ENCODE measurements around the gene FAF2. TPM values are rescaled to one million over a fixed set of nuclear protein-coding genes. Genes with fewer than 3 reads are reported as not detected.

The FAF2 gene
- total RNA-seq, 1 experiment from 2014 or later = 40.8 TPM

DNA sequence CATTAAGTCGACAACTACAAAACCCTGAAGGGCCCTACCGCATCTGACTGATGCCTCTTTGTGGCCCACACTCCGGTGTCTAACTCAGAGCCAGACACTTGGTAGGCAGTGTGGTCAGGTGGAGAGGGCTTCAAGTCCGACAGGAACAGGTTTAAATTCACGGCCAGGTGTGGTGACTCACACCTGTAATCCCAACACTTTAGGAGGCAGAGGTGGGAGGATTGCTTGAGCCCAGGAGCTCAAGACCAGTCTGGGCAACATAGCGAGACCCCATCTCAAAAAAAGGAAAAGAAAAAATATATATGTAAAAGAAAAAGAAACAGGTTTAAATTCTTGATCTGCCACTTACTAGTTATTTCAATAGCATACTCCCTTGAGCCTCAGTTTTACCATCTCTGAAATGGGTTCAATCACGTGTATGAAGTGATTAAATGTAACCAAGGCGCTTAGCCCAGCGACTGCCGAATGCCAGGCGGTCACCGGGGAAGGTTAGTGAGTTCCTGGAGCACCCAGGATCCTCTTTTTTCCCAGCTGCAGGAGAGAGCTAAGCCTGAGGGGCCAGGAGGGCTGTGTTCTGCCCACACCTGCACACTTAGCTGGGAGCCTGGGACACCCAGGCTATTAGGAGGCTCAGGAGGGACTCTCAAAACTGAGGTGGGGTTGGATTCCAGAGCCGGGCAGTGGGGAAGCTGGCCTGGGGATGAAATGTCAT lies 32.8 kb upstream of the FAF2 start:
- no peak for DNase-seq (ENCODE audit: low read depth, low spot score)
- in situ Hi-C loops (cut with HindIII; ENCODE audit: low pct_unique_long_range_greater_than_20kb, low sequenced_read_pairs) = no loop called here

DNA sequence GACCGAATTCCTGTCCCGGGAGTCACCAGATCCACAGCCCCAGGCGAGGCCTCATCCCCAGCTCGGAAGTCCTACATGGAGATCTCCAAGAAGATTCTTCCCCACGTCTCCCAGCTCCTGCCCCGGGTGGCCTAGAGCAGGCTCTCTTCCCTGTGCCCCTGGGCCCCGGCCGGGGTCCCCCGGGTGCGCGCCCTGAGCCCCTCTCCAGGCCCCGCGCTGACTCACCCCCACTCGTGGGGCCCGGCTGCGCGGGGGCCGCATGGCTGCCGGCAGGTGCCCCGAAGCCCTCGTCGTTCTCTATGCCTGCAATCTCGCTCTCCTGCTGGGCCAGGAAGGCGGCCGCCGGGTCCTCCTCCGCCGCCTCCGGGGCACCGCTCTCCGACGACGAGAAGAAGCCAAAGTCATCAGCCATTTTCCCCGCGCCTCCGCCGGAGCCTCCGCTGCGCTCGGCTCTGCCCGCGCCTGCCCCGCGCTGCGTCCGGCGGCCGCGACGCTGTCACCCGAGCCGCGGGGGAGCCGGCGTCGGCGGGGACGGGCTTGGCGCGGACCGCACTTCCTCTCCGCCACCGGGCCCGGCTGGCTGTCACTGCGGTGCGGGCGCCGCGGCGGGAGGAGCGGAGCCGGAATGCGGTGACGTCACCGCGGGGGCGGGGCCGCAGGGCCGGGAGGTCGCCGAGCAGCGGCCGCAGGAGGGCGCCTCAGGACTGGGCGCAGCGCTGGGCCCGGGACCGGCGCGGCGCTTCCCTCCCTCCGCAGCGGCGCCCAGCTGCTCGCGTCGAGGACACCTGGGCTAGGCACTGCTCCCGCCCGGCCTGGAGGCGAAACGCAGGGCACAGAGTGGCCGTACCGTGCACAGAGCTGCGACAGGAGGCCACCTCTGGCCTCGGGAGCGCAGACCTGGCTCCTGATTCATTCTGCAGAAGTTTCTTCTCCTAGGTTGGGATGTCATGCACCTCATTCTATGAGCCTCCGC lies 31.9 kb upstream of the FAF2 start, which contains the start of gene CLTB:
Gene CLTB (minus strand): TSS at position 588 of the 973 bp plus-strand sequence. CDS start 176 bp downstream, at position 412.
- in situ Hi-C loops (cut with HindIII; ENCODE audit: low pct_unique_long_range_greater_than_20kb, low sequenced_read_pairs) = no loop called here
- DNase-seq (ENCODE audit: low read depth, low spot score) = peak; percentile 66

DNA sequence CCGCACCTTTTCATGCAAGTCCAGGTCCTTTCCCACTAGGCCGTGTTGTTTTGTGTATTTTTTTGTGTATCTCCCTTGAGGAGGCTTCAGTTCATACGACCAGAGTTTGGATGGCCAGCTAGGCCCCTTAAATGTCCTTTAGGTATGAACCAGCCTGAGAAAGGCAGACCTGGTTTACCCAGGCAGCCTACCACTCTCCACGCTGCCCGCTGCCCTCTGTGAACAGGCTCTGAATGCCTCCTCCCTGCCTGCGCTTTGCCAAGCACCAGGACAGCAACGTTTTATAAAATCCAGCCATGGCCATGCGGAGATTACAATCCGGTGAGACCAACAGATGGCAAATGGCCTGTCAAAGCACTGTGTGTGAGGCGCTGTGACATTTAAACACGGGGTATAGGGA lies 31.2 kb upstream of the FAF2 start:
- in situ Hi-C loops (cut with HindIII; ENCODE audit: low pct_unique_long_range_greater_than_20kb, low sequenced_read_pairs) = no loop called here
- DNase-seq (ENCODE audit: low read depth, low spot score) = no peak

DNA sequence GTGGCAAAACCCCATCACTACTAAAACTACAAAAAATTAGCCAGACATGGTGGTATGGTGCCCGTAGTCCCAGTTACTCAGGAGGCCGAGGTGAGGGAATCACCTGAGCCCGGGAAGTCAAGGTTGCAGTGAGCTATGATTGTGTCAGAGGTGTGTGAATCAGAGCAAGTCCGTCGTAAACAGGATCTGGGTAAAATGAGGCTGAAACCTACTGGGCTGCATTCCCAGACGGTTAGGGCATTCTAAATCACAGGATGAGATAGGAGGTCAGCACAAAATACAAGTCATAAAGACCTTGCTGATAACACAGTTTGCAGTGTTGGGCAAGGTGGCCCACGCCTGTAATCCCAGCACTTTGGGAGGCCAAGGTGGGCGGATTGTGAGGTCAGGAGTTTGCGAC lies 29.9 kb upstream of the FAF2 start:
- DNase-seq (ENCODE audit: low read depth, low spot score) = no peak
- in situ Hi-C loops (cut with HindIII; ENCODE audit: low pct_unique_long_range_greater_than_20kb, low sequenced_read_pairs) = no loop called here

DNA sequence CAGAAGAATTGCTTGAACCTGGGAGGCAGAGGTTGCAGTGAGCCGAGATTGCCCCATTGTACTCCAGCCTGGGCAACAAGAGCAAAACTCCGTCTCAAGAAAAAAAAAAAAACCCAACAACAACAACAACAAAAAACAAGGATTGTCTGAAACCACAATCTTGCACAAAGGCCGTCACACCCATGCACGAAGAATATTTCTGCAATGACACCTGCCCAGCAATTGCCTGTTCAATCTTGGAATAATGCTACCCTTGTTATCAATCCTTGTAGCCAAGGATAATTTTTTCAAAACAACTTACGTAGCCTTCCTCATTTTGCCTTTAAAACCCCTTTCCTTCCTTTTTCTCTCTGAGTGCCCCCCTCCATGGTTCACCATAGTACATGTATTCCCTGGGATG lies 28.1 kb upstream of the FAF2 start:
- DNase-seq (ENCODE audit: low read depth, low spot score) = no peak
- in situ Hi-C loops (cut with HindIII; ENCODE audit: low pct_unique_long_range_greater_than_20kb, low sequenced_read_pairs) = no loop called here

DNA sequence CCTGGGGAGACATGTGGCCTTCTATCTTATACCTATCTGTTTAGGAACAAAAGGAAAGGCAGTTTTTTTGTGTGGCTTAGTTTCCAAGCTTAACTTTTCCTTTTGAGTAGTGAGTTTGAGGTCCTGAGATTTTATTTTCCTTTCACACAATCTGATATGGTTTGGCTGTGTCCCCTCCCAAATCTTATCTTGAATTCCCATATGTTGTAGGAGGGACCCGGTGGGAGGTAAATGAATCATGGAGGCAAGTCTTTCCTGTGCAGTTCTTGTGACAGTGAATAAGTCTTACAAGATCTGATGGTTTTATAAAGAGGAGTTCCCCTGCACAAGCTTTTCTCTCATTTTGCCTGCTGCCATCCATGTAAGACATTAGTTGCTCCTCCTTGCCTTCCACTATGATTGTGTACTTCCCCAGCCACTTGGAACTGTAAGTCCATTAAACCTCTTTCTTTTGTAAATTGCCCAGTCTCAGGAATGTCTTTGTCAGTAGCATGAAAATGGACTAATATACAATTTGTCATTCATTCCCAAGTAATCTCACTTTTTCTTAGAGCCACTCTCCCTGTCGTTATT lies 27.1 kb upstream of the FAF2 start:
- in situ Hi-C loops (cut with HindIII; ENCODE audit: low pct_unique_long_range_greater_than_20kb, low sequenced_read_pairs) = no loop called here
- no peak for DNase-seq (ENCODE audit: low read depth, low spot score)

DNA sequence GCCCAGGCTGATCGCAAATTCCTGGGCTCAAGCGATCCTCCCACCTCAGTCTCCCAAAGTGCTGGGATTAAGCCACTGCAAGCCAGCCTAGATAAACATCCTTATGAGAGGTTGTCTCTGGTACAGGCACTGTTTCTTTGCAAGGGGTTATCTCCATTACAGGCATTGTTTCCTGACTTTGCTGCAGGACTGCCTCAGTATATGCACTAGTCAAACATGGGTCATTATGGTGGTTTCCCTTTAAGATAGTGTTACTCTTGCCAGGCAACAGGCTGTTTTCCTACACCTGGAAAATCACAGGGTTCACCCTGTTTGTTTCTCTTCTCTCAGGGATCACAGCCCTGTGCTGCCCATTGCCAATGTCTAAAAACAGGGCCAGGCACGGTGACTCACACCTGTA lies 24.0 kb upstream of the FAF2 start:
- in situ Hi-C loops (cut with HindIII; ENCODE audit: low pct_unique_long_range_greater_than_20kb, low sequenced_read_pairs) = no loop called here
- no peak for DNase-seq (ENCODE audit: low read depth, low spot score)

DNA sequence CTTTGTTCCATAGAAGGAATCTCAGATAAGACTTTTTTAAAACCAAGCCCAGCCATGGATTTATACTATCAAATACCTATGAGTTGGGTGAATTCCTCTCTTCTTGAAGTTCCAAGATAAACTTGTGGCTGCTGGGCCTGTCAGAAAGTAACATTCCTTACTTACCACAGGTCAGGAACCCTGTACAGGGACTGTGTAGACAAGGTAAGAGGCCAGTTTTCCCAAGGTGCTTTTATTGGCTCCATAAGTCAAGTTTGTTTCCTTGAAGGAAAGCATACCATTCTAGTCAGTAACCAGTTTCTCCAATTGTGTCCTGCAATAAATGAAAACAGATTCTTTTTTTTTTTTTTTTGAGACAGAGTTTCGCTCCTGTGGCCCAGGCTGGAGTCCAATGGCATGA lies 23.0 kb upstream of the FAF2 start:
- DNase-seq (ENCODE audit: low read depth, low spot score) = no peak
- in situ Hi-C loops (cut with HindIII; ENCODE audit: low pct_unique_long_range_greater_than_20kb, low sequenced_read_pairs) = no loop called here

DNA sequence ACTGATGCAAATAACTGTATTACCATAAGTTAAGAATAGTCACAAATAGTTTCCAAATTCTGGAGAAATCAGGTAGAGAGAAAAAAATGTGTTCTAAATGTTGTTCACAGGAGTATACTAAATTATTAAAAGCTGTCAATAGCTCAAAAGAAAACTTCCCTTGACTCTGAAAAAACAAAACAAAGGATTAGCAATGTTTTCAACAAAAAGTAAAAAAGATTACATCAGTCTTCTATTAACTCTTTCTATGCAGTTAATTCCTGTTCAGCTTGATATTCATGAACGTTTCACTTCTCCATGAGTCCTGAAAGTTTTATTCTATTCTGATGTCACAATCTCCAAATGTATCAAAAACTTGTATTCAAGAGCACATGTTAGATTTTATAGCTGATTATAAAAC lies 22.4 kb upstream of the FAF2 start:
- in situ Hi-C loops (cut with HindIII; ENCODE audit: low pct_unique_long_range_greater_than_20kb, low sequenced_read_pairs) = no loop called here
- DNase-seq (ENCODE audit: low read depth, low spot score) = no peak

DNA sequence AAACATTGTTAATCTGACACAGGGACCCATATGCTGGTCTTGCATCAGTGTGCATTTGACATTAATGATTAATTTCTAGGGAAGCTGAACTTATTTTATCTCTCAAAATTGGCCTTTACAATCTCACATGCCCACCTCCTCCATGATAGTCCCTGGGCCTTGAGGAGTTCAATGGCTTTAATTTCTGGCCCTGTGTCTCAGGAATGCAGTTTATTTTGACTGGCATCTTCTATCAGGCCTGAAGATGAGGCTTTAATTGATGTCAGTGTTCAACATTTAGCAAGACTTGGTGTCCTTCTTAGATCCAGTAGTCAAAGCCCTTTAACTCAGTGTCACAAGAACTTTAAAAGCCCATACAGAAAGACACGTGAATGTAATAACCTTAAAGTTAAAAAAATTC lies 21.3 kb upstream of the FAF2 start:
- in situ Hi-C loops (cut with HindIII; ENCODE audit: low pct_unique_long_range_greater_than_20kb, low sequenced_read_pairs) = no loop called here
- DNase-seq (ENCODE audit: low read depth, low spot score) = no peak

DNA sequence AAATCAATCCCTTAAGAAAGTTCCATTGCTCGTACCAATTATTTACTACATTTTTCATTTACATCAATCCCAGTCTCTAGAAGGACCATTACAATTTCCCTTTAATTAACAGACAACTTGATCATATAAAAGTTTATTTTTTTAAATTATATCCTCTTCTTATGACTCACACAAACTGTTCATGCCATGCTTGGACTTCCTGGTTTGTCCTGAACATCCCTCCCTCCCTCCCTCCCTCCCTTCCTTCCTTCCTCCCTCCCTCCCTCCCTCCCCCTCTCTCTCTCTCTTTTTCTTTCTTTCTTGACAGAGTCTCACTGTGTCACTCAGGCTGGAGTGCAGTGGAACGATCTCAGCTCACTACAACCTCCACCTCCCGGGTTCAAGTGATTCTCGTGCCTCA lies 20.2 kb upstream of the FAF2 start:
- no peak for DNase-seq (ENCODE audit: low read depth, low spot score)
- in situ Hi-C loops (cut with HindIII; ENCODE audit: low pct_unique_long_range_greater_than_20kb, low sequenced_read_pairs) = no loop called here

DNA sequence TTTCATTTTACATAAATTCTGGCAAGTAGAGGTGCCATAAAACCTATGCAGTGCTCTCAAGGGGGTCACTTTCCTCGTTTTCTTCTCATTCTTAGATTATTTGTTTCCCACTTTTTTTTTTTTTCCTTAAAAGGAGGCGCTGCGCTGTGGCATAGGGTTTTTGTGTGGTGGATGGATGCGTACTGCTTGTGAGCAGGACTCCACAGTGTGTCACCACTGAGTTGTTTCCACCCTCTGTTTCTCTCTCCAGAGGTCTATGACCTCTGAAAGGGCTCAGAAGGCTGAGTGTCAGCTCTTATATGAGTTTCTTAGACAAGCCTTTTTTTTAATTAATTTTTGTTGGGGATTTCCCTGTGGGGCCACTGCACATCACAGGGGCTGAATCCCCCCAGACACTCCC lies 18.2 kb upstream of the FAF2 start:
- in situ Hi-C loops (cut with HindIII; ENCODE audit: low pct_unique_long_range_greater_than_20kb, low sequenced_read_pairs) = no loop called here
- peak; percentile 32 for DNase-seq (ENCODE audit: low read depth, low spot score)

DNA sequence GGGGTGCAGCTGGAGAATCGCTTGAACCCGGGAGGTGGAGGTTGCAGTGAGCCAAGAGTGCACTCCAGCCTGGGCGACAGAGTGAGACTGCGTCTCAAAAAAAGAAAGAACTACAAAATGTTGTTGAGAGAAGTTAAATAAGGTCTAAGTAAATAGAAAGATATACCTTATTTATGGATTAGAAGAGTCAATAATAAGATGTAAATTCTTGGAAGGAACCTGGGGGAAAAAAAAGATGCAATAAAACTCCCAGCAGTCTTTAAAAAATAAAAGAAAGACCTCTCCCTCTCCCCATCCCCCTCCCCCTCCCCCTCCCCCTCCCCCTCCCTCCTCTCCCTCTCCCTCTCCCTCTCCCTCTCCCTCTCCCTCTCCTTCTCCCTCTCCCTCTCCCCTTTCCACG lies 15.5 kb upstream of the FAF2 start:
- in situ Hi-C loops (cut with HindIII; ENCODE audit: low pct_unique_long_range_greater_than_20kb, low sequenced_read_pairs) = no loop called here
- DNase-seq (ENCODE audit: low read depth, low spot score) = no peak

DNA sequence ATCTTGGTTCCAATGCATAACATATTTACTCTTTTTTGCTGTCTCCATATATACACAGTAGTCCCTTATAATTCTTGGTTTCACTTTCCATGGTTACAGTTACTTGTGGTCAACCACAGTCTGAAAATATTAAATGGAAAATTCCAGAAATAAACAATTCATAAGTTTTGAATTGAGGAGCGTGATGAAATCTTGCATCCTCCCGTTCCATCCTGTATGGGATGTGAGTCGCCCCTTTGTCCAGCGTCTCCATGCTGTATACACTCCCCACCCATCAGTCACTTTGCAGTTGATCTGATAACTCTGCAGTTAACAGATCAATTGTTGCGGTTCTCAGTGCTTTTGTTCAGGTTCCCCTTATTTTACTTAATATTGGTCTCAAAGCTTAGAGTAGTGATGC lies 11.5 kb upstream of the FAF2 start:
- peak; percentile 37 for DNase-seq (ENCODE audit: low read depth, low spot score)
- in situ Hi-C loops (cut with HindIII; ENCODE audit: low pct_unique_long_range_greater_than_20kb, low sequenced_read_pairs) = no loop called here

DNA sequence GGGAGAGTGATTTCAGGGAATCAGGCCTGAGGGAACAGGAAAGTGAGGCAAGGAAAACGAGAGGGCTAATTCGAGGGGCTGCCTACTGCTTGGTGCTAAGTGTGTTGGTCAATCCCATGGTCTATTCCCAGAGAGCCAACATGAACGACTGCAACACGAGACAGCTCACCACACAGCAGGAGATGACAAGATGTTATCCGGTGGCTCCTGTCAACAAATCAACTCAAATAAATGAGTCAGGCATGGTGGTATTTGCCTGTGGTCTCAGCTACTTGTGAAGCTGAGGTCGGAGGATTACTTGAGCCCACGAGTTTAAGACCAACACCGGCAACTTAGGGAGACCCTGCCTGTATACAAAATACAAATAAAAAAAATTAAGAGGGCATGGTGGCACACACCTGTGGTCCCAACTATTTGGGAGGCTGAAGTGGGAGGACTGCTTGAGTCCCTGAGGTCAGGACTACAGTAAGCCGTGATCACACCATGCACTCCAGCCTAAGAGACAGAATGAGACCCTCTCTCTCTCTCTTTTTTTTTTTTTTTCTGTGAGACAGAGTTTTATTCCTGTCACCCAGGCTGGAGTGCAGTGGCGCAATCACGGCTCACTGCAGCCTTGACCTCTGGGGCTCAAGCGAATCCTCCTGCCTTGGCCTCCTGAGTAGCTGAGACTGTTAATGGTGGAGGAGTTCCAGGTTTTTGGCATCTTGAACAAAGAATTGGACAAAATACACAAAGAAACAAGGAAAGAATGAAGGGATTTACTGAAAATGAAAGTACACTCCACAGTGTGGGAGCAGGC lies 9.0 kb upstream of the FAF2 start:
- in situ Hi-C loops (cut with HindIII; ENCODE audit: low pct_unique_long_range_greater_than_20kb, low sequenced_read_pairs) = no loop called here
- no peak for DNase-seq (ENCODE audit: low read depth, low spot score)

DNA sequence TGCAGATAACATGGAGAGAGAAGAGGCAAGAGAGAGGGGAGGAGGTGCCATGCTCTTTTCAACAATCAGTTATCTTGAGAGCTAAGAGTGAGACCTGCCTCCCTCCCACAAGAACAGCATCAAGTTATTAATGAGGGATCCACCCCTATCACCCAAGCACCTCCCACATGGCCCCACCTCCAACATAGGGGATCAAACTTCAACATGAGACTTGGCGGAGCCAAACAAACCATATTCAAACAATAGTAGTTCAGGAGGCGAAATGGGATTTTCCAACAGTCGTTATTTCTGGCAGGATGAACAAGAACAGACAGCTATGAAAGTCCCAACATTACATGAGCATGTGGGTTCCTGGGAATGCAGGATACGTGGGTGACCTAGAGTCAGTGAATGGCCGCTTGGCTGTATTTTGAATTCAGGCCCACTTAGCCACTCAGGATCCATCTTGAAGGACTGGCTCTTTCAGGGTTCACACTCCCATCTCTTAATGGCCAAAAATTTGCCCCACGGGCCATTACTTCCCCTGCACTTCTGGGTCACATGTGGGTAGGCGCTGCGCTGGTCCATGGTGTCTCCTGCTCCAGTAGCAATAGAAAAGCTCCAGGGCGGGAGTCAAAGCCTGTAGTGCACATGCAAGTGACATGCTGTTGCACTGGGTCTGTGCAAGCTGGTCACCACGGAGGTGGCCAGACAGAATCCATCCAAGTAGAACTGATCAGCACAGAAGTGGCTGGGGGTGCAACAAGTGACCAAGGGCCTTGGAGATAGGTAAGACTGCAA lies 7.1 kb upstream of the FAF2 start:
- in situ Hi-C loops (cut with HindIII; ENCODE audit: low pct_unique_long_range_greater_than_20kb, low sequenced_read_pairs) = no loop called here
- no peak for DNase-seq (ENCODE audit: low read depth, low spot score)

DNA sequence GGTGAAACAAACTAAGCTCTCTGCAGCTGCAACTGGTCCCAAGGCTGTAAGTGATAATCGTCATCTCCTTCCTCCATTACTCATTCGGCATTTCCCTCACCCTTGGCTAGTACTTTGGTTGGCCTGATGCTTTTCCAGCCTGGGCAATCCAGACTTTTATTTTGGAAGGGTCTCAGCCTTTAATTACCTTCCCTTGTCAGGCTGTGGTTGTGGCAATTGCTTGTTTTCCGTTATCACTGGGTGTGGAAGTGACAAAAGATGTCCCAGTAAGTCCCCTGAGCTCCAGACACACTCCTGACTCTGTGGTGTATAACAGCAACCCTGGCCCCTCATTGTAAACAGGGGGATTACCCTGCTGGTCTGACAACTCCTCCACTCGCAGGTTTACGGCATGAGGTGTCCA lies 6.3 kb upstream of the FAF2 start:
- DNase-seq (ENCODE audit: low read depth, low spot score) = no peak
- in situ Hi-C loops (cut with HindIII; ENCODE audit: low pct_unique_long_range_greater_than_20kb, low sequenced_read_pairs) = no loop called here

Data from SK-MEL-5 (cell line).